ENCODE measurements around the gene GPR55.

The GPR55 gene

DNA sequence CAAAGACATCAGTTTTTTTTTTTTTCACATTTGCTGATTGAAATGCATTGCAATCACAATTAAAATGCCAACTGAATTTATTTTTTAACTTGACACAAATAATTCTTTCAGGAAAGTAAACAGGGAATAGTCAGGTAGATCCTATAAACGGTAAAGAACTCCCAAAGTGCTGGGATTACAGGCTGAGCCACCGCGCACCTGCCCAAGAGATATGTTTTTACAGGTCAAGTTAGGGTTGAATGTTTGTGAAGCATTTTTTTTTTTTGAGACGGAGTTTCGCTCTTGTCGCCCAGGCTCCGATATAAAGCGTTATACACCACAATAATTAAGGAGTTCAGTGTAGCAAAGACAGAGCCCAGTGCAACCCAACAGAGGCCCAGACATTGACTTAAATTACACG lies 45.2 kb downstream of the GPR55 start:
- DNase-seq (ENCODE audit: extremely low read depth, low read depth) = no peak
- TF ChIP-seq CTCF (IDR thresholded peaks at IDR 0.05; ENCODE audit: low read depth, low read length) = no peak

GRCh38 chr2:230879271-230879882 lies 45.7 kb downstream of the GPR55 start:
- DNase-seq (ENCODE audit: extremely low read depth, low read depth) = no peak
- TF ChIP-seq CTCF (IDR thresholded peaks at IDR 0.05; ENCODE audit: low read depth, low read length) = no peak

DNA sequence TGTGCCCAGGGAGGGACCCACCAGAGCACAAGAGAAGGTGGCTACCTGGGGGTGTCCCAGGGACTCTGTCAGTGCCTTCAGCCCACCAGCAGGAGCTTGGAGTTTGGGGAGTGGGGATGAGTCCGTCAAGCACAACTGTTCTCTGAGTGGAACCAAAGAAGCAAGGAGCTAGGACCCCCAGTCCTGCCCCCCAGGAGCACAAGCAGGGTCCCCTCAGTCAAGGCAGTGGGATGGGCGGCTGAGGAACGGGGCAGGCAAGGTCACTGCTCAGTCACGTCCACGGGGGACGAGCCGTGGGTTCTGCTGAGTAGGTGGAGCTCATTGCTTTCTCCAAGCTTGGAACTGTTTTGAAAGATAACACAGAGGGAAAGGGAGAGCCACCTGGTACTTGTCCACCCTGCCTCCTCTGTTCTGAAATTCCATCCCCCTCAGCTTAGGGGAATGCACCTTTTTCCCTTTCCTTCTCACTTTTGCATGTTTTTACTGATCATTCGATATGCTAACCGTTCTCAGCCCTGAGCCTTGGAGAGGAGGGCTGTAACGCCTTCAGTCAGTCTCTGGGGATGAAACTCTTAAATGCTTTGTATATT lies 46.3 kb downstream of the GPR55 start:
- no peak for TF ChIP-seq CTCF (IDR thresholded peaks at IDR 0.05; ENCODE audit: low read depth, low read length)
- DNase-seq (ENCODE audit: extremely low read depth, low read depth) = no peak

GRCh38 chr2:230877759-230878598 lies 47.1 kb downstream of the GPR55 start:
- no peak for DNase-seq (ENCODE audit: extremely low read depth, low read depth)
- no peak for TF ChIP-seq CTCF (IDR thresholded peaks at IDR 0.05; ENCODE audit: low read depth, low read length)

DNA sequence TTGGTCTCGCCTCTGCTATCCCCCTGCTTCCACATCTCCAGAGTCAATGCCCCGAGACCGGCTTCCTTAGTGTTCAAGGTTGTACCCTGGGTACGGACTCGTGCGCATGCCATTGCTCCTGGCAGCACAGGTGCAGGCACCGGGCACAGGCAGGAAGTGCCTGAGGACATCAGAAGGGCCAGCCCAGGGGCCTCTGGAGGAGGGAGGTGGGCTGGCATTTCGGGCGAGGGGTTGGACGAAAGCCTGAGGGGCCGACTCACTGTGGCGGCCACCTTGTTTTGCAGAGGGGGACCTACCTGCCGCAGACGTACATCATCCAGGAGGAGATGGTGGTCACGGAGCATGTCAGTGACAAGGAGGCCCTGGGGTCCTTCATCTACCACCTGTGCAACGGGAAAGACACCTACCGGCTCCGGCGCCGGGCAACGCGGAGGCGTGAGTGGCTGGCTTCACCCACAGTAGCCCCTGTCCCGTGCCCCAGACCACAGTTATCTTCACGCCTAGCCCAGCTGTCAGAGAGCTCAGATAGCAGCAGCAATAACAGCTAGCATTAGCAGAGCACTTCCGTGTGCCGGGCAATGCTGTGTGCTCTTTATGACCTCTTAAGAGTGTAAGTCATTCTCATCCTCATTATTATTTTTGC lies 47.8 kb downstream of the GPR55 start:
- no peak for TF ChIP-seq CTCF (IDR thresholded peaks at IDR 0.05; ENCODE audit: low read depth, low read length)
- no peak for DNase-seq (ENCODE audit: extremely low read depth, low read depth)

DNA sequence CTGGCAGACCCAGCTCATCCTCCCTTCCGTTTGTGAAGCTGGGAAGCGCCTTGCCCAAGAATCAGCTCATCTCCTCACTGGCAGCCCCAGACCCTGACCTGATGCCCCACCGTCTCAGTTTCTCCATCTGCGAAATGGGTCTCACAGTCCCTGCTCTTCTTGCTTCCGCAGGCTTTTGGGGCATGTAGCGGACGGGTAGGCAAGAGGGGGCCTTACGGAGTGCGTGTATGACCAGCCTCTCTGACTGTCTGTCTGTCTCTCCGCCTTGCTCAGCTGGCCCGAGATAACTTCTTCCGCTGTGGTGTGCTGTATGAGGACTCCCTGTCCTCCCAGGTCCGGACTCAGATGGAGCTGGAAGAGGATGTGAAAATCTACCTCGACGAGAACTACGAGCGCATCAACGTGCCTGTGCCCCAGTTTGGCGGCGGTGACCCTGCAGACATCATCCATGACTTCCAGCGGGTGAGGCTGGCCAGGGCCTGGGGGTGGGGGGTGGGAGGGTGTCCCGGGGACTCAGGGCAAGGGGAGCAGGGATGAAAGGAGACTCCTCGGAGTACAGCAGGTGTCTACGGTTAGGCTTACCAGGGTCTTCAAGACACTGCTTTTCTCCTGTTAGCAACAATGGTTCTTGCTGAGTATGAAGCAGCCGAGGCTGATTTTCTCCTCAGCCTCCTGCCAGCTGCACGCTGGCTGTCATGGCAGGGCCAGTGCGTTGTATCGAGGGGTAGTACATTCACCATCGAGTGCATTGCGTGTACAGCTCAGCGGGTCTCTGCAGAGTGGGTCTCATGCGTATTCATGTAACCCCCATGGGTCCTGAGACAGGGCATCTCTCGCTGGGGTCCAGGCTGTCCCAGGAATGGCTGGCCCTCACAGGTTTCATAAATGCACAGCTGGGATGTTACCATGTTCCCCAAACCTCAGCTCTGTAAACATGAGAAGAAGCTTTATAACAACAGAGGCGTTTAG lies 49.4 kb downstream of the GPR55 start:
- DNase-seq (ENCODE audit: extremely low read depth, low read depth) = no peak
- TF ChIP-seq CTCF (IDR thresholded peaks at IDR 0.05; ENCODE audit: low read depth, low read length) = no peak

Measured in AG09319 (cell line).